Hepatocyte (in vitro differentiated cells): ENCODE results near the gene USP2. TPM values are rescaled to one million over a fixed set of nuclear protein-coding genes. Genes with fewer than 3 reads are reported as not detected.

Experiments
- DNase-seq: peaks from one replicate; pipeline ENCODE4 v3.0.0-alpha.2; 2016; ENCODE audit warnings: low spot score
- H2AFZ ChIP-seq: fragments of 200-600 bp; sonication (generic); 2 replicates; pipeline ENCODE4 v1.6.0; 2016; ENCODE audit warnings: antibody characterized with exemption, mild to moderate bottlenecking
- H3K27ac ChIP-seq: fragments of 200-600 bp; sonication (generic); 2 replicates; pipeline ENCODE4 v1.5.1; 2016; ENCODE audit warnings: mild to moderate bottlenecking
- H3K27me3 ChIP-seq: fragments of 200-600 bp; sonication (generic); 2 replicates; pipeline ENCODE4 v1.6.1; 2016
- H3K36me3 ChIP-seq: fragments of 200-600 bp; sonication (generic); replicated peaks from 2 replicates; pipeline ENCODE4 v1.5.1; 2016; ENCODE audit warnings: low read depth; ENCODE audit not compliant: insufficient read depth
- H3K4me1 ChIP-seq: fragments of 200-600 bp; sonication (generic); 2 replicates; pipeline ENCODE4 v1.5.1; 2016; ENCODE audit warnings: mild to moderate bottlenecking, moderate library complexity; ENCODE audit not compliant: insufficient read depth
- H3K4me2 ChIP-seq: fragments of 200-600 bp; sonication (generic); 2 replicates; pipeline ENCODE4 v1.6.0; 2016
- H3K4me3 ChIP-seq: fragments of 200-600 bp; sonication (generic); 2 replicates; pipeline ENCODE4 v1.5.1; 2016; ENCODE audit warnings: mild to moderate bottlenecking
- H3K79me2 ChIP-seq: fragments of 200-600 bp; sonication (generic); 2 replicates; pipeline ENCODE4 v1.6.0; 2017; ENCODE audit warnings: mild to moderate bottlenecking
- H3K9me2 ChIP-seq: fragments of 200-600 bp; sonication (generic); replicated peaks from 2 replicates; pipeline ENCODE4 v1.6.0; 2017; ENCODE audit warnings: mild to moderate bottlenecking; ENCODE audit not compliant: insufficient read depth
- H3K9me3 ChIP-seq: fragments of 200-600 bp; sonication (generic); 2 replicates; pipeline ENCODE4 v1.5.1; 2016; ENCODE audit warnings: low read depth, mild to moderate bottlenecking
- H4K20me1 ChIP-seq: fragments of 200-600 bp; sonication (generic); 2 replicates; pipeline ENCODE4 v1.6.0; 2016; ENCODE audit warnings: mild to moderate bottlenecking; ENCODE audit not compliant: insufficient read depth, poor library complexity, severe bottlenecking
- CTCF ChIP-seq: fragments of 200-600 bp; sonication (generic); IDR thresholded peaks from 2 replicates; pipeline ENCODE4 v1.5.1; 2016; ENCODE audit warnings: antibody characterized with exemption, mild to moderate bottlenecking; ENCODE audit not compliant: poor library complexity
- EZH2 ChIP-seq: fragments of 200-600 bp; sonication (generic); IDR thresholded peaks from 2 replicates; pipeline ENCODE4 v1.6.1; 2016; ENCODE audit warnings: antibody characterized with exemption, mild to moderate bottlenecking, borderline replicate concordance
- EZH2phosphoT487 ChIP-seq: fragments of 200-600 bp; sonication (generic); IDR thresholded peaks from one replicate; pipeline ENCODE4 v1.6.1; 2018; ENCODE audit warnings: antibody characterized with exemption, mild to moderate bottlenecking, low read depth, moderate library complexity; ENCODE audit not compliant: unreplicated experiment, severe bottlenecking
- WGBS: methylation state at CpG from one replicate; pipeline ENCODE4 v1.1.6; 2016; ENCODE audit warnings: low lambda C conversion rate; ENCODE audit errors: missing lambda C conversion rate; 5-methylcytosine and 5-hydroxymethylcytosine counted together
- polyA plus RNA-seq: library from polyadenylated mRNA; unstranded; fragments of >200 nt; fragmentation: Nextera tagmentation; extraction: Ambion mirVana; gene quantifications from 2 replicates; pipeline ENCODE4 v1.2.1, GENCODE V29; 2016
- total RNA-seq: library from RNA; depleted of rRNA; stranded (reverse); fragments of >200 nt; gene quantifications from 2 replicates; pipeline ENCODE4 v1.2.3, GENCODE V29; 2014

Gene USP2
- total and polyA plus RNA-seq, 2 experiments from 2014 or later = 7.3 to 23.5 TPM

DNA sequence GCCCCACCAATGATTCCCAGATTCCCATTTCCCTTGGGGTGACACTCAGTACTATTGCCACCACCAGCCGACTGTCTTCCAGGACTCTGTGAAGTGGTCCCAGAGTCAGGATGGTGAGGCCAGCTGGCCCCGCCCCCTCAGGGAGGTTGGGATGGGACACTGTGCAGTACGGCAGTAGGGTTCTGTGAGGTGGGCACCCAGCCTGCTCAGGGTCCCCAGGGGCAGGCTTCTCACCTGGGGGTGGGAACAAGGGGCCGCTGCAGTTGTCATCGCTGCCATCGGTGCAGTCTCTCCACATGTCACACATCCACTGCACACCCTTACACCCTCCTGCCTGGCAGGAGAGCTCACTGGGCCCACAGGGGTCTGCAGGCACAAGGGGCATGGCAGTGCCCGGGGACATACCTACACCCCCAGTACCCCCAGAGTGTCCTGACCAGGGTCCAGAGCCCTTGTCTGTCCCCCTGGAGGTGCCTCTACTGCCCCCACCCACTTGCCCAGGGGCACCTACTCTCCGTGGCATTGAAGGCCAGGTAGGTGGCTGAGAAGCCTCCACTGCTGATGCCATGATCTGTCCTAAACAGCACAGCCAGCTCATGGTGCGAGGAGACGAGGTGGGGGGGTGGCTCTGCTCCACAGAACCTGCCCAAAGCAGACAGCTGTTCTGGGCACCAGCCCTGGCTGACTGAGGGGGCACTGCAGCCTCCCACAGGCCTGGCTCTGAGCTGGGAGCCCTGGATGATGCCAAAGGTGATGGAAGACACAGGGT lies 38.9 kb downstream of the USP2 start:
- H3K9me3 ChIP-seq = no peaks in the 10 kb centered on the region
- H3K4me1 ChIP-seq = peaks cover 17% of the 10 kb centered on the region
- TF ChIP-seq EZH2 (no peak), EZH2phosphoT487 (no peak), CTCF (no peak)
- H2AFZ ChIP-seq = no peak overlapping the region
- 84% methylated on average over 9 of the region's 10 CpGs for WGBS
- H3K27ac ChIP-seq = no peak overlapping the region
- H3K36me3 ChIP-seq = no peaks in the 10 kb centered on the region
- H4K20me1 ChIP-seq = no peaks in the 10 kb centered on the region
- no peaks in the 10 kb centered on the region for H3K79me2 ChIP-seq
- DNase-seq = no peak
- no peak overlapping the region for H3K4me2 ChIP-seq
- H3K9me2 ChIP-seq = no peaks in the 10 kb centered on the region
- H3K4me3 ChIP-seq = no peak overlapping the region
- H3K27me3 ChIP-seq = peaks cover 29% of the 10 kb centered on the region

GRCh38 chr11:119342023-119342300 lies 39.5 kb downstream of the USP2 start:
- no peak overlapping the region for H2AFZ ChIP-seq
- peaks cover 22% of the 10 kb centered on the region for H3K4me1 ChIP-seq
- TF ChIP-seq CTCF (no peak), EZH2 (no peak), EZH2phosphoT487 (no peak)
- H3K9me3 ChIP-seq = no peaks in the 10 kb centered on the region
- H4K20me1 ChIP-seq = no peaks in the 10 kb centered on the region
- H3K27me3 ChIP-seq = peaks cover 29% of the 10 kb centered on the region
- H3K27ac ChIP-seq = no peak overlapping the region
- no peak overlapping the region for H3K4me3 ChIP-seq
- H3K79me2 ChIP-seq = peaks cover under 1% of the 10 kb centered on the region
- WGBS = 92% methylated on average over 7 of the region's 7 CpGs
- H3K4me2 ChIP-seq = no peak overlapping the region
- no peaks in the 10 kb centered on the region for H3K9me2 ChIP-seq
- H3K36me3 ChIP-seq = no peaks in the 10 kb centered on the region
- no peak for DNase-seq

DNA sequence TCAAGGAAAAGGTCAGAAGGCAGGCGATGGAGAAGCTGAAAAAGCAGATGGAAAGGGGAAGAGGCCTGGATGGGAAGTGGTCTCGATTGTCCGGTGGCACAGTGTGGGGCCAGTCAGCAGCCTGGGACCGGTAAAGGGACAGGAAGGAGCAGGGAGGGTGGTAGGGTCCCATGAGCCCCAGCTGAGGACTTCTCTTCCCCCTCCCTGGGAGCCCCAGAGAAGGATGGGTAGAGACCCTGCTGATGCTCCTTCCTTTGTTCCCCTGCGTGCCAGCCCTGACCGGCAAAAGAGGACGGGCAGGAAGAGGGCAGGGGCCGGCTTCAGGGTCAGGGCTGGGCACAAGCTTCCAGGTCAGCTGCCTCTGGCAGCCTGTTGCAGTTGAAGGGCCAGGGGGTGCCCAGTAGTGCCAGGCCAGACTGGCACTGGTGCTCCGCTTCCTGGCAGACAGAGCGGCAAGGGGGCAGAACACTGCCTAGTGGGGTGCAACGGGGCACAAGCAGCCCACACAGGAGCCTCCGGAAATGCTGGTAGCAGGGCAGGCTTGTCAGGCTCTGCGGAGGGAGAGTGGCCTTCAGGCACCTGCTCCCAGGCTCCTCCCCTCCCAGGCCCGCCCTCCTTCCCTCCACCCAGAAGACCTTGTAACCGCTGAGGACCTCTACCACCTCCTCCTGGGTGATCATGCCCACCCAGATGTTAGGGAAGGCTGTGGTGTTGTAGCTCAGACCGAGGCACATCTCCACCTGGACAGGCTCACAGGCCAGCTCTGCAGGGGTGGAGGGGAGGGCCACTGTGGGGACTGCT lies 40.1 kb downstream of the USP2 start:
- peak overlapping the region; percentile 74 for H3K27ac ChIP-seq
- H4K20me1 ChIP-seq = no peaks in the 10 kb centered on the region
- WGBS = 65% methylated on average over 13 of the region's 16 CpGs
- no peaks in the 10 kb centered on the region for H3K9me2 ChIP-seq
- H3K4me3 ChIP-seq = no peak overlapping the region
- H3K79me2 ChIP-seq = peaks cover 5% of the 10 kb centered on the region
- no peak overlapping the region for H2AFZ ChIP-seq
- H3K4me2 ChIP-seq = peak overlapping the region; percentile 96
- no peaks in the 10 kb centered on the region for H3K36me3 ChIP-seq
- H3K27me3 ChIP-seq = peaks cover 29% of the 10 kb centered on the region
- no peak for DNase-seq
- peaks cover 22% of the 10 kb centered on the region for H3K4me1 ChIP-seq
- H3K9me3 ChIP-seq = no peaks in the 10 kb centered on the region
- TF ChIP-seq EZH2 (no peak), EZH2phosphoT487 (no peak), CTCF (no peak)
